GM19395 (cell line): ENCODE data around the gene FCER1G.

Experiments used
- ATAC-seq: cut with Tn5 transposase; IDR thresholded peaks from one replicate; pipeline ENCODE4 v1.9.1; 2021; ENCODE audit warnings: mild to moderate bottlenecking, moderate library complexity; ENCODE audit not compliant: unreplicated experiment

Gene FCER1G

DNA sequence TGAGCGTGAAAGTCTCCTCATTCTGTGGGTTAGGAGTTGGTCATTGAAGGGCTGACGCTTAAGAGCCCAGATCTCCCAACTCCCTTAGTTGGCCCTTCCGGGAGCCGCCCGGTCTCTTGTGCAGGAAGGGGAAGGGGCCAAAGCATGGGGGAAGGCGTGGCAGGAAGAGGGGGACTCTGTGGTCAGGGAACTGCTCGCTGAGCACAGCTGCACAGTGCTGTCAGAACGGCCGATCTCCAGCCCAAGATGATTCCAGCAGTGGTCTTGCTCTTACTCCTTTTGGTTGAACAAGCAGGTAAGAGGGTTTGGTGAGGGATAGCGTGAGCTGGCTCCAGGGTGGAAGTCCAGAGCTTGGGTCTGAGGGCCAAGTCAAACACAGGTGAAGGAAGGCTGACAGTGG, at the start of gene FCER1G:
TSS of gene FCER1G (plus strand) at position 220 of the 400 bp plus-strand sequence. CDS start at position 247, 27 bp downstream.
- no peak for ATAC-seq

DNA sequence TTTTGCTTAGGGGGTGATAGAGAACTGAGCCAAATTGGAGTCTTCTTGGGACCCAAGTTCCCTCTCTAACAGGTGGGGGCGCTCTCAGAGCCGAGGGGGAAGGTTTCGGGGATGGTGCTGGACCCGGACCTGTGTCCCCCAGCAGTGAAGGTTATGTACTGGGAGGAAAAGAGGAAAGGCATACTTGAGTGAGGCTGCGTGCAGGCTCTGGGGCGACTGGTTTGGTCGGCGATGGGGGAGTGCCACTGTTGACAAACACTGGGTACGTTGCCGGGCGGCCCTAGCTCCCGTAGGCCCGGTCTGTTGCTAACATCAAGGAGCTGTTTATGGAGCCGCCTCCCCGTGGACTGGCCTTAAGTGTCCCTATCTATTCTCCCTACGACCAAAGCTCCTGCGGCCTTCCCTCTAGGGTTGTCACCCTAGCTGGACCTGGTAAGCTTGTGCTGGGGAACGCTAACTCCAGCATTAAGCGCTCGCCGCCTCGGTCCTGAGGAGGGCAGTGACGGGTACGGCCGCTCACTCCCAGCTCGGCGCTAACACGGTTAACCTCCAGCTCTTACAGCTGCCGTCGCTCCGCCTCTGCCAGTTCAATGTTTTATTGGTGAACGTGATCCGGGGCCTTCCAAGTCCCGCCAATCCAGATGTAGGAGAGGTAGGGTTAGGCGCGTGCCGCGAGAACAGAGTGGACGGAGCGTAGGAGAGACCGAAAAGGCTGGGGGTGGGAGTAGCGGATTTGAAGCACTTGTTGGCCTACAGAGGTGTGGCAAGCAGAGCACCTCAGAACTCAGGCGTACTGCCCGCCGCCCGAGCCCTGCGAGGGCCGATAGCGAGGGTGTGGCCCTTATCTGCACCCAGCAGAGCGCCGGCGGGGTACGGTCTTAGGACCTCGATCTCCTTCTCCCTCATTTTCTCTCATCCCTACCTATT, 49.1 kb upstream of the FCER1G start, which contains the start of gene PPOX:
TSS of gene PPOX (plus strand) at position 685 of the 927 bp plus-strand sequence. CDS start 422 bp downstream, outside the sequence.
- peak; percentile 91 for ATAC-seq

DNA sequence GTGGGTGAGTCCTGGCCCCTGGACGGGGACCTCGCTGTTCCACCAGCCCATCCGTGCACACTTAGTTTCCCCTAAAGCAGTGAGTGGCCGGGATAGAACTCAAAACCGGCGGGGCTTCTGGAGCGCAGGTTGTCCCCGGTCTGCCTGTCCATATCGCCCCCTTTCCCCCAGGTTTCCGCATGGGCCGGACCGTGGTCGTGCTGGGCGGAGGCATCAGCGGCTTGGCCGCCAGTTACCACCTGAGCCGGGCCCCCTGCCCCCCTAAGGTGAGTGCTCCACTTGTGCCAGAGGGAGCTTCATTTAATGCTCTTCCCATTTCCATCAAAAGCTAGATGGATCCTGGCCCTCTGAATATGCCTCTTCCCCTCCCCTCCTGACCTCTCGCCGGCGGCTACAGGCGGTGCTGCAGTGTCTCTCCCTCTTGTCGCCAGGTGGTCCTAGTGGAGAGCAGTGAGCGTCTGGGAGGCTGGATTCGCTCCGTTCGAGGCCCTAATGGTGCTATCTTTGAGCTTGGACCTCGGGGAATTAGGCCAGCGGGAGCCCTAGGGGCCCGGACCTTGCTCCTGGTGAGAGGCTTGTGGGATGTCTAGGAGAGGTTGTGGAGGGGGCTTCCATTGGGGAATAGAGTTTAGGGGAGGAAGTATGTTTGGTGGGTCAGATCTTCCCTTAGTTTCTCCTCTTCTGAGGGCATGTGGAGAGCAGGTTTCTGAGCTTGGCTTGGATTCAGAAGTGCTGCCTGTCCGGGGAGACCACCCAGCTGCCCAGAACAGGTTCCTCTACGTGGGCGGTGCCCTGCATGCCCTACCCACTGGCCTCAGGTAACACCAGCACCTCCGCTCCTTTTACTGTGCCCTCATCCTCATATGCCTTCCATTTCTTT, 48.2 kb upstream of the FCER1G start:
- peak; percentile 9 for ATAC-seq

DNA sequence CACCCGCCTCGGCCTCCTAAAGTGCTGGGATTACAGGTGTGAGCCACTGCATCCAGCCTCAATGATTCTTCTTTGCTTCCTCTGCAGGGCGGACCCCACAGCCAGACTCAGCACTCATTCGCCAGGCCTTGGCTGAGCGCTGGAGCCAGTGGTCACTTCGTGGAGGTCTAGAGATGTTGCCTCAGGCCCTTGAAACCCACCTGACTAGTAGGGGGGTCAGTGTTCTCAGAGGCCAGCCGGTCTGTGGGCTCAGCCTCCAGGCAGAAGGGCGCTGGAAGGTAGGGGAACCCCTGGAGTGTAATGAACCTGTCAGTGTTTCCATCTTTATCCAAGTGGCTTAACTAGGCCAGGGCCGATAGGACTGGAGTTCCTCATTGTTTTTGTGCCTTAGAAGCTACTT, 46.2 kb upstream of the FCER1G start:
- no peak for ATAC-seq

DNA sequence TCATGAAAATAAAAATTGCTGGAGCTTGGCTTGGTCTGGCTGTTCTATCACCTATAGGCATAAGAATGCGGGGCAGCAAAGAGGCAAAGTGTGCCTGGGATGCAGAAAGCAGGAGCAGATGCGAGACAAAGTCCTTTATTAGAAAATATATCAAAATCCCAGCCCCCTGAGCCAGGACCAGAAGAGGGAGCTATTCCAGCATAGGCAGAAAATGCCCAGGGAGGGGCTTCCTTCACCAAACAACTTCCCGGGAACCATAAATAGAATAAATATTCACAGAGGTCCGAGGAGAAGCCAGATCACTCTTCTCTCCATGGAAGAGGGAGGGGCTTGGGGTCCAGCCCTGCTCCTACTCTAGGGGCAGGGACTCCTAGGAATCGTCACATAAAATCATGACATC, 43.9 kb upstream of the FCER1G start:
- no peak for ATAC-seq

DNA sequence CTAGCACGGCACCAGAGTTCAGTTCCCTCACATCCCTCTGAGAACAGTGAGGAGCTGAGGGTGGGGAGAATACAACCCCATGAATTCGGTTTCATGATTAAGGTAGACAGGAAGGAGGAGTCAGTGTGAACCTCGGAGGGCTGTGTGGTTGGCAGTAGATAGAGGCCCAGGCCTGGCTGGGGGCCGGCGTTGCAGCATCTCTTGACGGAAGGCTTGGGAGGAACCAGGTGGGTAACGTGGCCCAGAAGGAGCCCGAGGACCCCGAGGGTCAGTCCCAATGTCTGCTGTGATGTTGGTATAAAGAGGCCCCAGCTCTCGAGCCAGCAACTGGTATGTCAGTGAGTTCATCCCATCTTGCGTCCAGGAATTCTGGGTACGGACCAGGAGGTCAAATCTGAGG, 43.4 kb upstream of the FCER1G start:
- ATAC-seq = no peak

DNA sequence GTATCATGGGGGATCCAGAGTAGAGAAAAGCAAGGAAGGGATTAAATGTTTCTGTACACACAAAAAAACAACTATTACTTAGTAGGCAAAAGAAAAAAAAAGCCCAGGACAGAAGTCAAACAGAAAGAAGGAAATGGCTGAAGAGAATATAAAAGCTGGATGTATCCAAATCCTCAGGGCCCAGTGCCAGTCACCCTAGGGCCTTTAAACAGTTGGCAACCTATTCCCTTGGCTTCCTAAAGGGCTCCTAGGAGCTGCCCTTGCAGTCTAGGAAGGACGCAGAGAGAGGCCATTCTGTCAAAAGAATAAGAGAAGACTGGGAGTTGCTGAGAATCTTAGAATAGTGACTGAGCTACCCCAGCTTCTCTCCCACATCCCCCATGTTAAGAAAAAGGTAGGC, 42.7 kb upstream of the FCER1G start:
- no peak for ATAC-seq

DNA sequence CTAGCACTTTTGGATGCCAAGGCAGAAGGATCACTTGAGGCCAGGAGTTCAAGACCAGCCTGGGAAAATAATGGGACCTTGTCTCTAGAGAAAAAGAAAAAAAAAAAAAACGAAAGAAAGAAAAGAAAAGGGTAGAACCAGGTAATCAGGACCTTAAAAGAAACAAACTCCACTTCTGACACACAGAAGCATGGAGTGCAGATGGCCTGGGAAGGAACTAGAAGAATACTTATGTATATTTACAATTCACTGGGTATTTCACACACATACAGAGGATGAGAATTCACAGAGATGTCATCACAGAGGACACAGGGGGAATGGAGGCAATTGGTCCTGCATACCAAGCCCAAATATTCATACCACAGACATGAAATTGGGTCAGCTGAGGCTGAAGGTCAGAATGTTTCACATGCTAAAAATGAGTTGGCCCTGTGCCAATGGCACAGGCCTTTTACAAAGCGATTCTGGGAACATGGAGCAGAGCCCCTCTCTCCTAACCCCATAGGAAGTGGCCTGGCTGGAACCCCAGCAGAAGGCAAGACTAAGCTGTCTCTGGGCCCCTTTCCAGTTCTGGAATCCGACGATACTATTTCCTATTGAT, 42.2 kb upstream of the FCER1G start:
- ATAC-seq = no peak

DNA sequence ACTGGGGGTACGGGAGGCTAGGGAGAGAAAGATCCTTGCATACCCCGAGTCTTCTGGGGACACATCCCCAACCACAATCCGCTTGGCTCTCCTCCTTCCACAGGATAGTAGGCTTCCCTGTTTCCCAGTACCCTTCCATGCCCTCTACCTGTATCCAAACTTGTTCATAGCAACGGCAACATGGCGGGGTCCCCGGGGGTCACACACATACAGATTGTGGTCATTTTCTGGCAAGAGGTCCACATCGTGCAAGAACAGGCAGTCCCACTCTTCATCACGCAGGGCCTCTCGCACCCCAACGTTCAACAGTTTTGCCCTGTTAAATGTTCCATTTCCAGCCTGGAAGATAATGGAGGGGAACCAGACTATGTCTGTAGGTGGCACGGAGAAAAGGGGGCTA, 41.4 kb upstream of the FCER1G start:
- no peak for ATAC-seq

DNA sequence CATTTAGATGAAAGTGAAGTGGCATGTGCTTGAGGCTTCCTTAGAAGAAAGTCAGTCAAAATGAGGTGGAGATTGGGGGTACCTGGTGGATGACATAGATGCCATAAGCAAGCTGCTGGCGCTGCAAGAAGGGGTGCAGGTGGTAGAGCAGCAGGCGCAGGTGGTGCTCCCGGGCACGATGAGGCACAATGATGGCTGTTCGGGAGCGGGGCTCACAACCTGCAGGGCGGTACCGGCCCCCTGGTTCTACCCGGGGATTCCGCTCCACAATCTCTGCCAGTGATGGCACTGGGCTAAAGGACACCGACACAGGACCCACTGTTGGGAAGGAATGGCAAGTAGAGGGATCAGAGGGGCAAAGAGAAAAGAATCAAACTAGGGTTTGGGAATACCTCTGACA, 40.2 kb upstream of the FCER1G start:
- no peak for ATAC-seq

DNA sequence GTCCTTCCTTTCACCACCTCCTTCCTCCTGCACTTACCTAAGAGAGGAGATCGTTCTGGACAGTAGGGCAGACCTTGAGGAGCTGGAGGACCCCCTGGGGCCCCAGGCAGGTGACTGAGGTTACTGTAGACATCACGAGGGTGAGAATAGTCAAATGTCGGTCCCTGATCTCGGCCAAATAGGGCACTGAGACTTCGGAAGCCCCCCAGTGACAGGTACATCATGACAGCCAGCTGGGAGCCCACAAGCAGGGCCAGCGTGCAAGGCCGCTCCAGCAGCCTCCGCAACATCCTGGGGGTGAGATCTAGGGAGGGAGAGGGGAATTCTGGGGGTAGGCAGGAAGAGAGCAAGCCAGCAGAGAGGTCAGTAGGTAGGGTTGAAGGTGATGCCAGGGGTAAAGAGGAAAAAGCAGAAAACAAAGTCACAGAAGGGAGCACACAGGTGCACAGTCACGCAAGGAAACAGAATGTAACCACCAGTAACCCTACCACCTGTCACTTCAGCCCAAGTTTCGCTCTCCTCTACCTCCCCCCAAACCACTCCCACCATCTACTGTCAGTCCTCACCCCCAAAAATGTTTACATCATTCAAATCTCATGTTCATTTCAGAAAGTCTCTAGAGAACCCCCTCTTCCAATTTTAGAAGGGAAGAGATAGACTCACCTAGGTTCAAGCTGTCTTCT, 39.2 kb upstream of the FCER1G start:
- ATAC-seq = no peak

DNA sequence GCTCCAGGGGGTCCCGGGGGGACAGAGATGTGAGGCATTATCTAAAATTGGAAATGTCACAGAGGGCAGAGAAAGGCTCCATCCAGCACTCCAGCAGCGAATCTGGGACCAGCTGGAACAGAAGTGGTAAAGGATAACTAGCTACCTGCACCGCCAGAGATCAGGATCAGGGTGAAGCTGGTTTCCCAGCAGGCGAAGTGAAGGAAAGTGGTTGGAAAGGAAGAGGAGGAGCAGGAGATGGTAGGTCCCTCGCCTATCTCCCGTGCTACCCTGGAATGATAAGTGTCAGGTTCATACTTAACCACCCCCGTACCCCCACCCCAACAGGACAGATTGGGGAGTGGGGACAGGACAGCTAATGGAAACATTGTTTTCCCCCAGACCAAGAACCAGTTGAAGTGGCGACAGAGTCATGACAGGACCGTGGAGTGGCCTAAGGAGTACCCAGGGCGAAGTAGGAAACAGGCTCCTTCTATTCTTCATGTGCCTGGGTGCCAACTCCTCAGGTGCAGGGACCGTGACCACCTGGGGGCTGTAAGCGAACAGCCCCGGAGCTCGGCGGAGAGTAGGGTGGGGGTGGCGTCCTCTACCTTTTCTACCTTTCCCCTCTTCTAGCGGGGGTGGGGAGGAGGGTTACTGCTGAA, 38.5 kb upstream of the FCER1G start:
- no peak for ATAC-seq

DNA sequence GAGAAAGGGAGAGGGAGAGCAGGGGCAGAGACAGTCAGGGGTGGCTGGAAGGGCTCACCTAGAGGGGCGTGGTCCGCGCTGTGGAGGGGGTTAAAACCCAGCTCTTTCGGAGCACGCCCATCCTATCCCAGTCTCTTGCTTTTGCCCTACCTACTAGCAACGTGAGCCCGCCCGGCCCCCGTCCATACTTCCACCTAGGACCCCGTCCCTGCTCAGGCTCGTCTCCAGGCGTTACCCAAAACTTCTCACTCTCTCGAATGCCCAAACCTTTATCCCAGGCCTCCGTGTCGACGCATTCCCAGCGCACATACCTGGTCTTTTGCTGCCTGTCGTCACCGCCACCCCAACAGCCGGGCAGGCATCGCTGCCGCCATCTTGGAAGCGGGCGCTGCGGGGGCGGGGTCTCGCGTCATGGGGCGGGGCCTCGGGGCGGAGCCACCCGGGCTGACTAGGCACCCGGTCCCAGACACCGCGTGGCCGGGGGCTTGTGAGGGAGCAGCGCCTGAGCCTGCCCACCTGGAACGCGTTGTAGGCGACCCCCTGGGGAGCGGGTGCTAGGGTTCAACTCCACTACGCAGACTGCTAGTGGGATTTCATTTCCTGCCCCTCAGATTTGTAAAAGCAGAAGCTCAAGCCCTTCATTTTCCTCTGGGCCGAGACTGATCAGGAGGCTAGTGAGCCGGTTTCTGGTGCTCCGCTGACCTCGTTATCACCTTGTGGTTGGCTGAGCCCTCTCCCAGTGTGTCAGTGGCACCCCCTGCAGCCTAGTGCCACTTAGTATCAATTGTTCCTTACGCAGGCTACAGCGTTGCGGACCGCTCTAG, 37.8 kb upstream of the FCER1G start, which contains the start of gene B4GALT3:
TSS of gene B4GALT3 (minus strand) at position 396 of the 824 bp plus-strand sequence. CDS start 1,447 bp downstream, outside the sequence.
- ATAC-seq = peak; percentile 79

DNA sequence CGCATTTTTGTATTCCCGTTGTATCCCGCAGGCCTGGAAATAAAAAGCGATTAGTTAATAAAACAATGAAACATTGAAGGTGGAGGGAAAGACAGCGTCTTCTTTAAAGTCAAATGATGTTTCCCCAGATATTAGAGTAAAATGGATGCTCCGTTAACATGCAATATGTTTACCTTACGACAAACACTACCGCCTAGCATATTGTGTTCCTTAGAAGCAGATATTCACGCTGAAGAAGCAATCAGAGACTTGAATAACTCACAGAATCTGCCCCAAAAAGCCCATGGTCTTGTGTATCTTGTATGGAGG, 37.2 kb upstream of the FCER1G start:
- no peak for ATAC-seq

DNA sequence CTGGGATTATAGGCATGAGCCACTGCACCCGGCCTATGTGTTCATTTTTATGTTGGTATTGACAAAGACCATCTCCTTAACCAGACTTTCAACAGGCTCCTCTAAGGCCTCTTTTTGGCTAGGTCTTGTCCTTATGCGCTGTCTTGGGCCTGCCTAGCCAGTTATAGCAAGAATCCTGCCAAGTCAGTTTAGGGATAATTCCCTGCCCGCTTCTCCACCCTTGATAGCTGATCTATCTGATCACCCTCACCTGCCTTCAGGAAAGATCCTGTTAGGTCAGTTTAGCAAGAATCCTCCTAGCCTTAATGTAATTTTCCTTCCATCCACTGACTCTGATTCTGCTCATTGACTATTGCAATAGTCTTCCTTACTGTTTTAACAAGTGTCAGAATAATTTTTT, 35.4 kb upstream of the FCER1G start:
- no peak for ATAC-seq

DNA sequence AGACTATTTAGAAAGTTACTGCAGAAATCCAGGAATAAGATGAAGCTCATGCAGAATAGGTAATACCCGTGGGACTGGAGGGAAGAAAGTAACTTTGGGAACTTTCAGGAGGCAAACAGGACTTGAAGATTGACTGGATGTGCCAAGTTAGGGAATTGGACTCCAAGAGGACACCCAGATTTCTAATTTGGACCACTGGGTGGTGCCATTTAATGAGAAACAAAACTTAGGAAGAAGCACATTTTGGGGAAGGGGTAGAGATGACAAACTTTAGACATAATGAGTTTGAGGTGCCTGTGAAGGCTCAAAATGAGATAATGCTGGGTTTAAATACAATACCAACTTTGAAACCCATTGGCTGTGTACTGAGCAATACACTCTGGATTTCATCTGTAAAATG, 34.5 kb upstream of the FCER1G start:
- ATAC-seq = no peak

DNA sequence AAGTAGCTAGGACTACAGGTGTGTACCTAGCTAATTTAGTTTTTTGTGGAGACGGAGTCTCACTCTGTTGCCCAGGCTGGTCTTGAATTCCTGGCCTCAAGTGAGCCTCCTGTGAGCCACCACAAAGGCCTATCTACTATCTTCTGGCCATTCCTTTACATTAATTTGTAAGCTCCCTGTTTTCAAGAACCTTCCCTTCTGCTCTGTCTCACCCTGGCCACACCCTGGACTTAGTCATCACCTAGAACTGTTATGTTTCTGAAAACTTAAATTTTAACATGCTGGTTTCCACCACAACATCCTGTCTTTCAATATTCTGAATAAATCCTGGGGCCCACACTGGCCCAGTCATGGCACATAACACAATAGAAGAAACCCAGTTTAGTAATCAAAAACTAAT, 32.9 kb upstream of the FCER1G start:
- ATAC-seq = peak; percentile 47

DNA sequence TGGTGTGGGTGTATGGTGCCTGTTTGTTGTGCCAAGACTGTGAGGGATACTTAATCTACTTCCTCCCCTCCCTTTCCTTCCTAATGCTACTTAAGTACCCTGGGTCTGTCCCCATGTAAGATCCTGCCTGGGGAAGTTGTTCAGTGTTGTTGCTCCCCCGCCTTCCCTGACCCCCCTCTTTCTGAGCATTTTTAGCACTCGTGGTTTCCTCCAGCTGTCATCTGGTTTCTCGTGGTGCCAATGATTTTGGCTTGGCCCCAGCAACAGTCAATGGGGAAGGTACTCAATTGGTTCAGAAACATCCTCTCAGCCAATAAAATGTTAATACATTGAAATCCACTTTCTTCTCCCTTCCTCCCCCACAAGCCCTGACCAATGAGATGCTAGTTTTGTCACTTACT, 29.8 kb upstream of the FCER1G start:
- peak; percentile 74 for ATAC-seq

DNA sequence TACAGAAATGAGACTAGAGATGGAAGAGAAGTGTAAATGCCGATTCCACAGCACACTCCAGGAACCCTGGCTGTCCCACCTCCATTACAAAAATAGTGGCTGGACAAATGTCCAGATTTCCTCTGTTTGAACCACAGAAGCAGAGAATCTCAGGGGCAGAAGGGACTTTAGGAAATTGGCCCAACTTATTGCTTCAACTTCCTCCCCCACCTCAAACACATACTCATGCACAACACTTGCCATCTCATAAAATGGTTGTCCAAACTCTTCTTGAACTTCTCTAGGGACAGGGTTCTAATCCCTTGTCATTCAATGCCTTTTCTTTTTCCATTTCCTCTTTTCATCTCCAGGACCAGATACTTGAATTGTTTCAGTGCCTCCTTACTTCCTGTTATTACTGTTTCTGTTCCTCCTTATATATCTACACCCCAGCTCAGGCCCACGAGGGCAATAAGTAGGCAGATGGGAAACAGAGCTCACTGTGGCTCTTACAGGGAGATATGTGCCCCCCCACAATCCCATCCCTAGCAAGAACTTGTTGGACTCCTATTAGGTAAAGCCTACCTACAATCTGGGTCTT, 29.3 kb upstream of the FCER1G start:
- peak; percentile 33 for ATAC-seq
